HL-60 (cell line): ENCODE data around the gene SMAD6.
A peak's percentile ranks its signal among the peaks of the same experiment; 100 is the strongest.

Experiments
- DNase-seq, 2 experiments: peaks; one replicate each; pipeline ENCODE4 v3.0.0-alpha.2; 2010 to 2020; ENCODE audit warnings: low read depth in 1 of 2, low spot score in 1 of 2
- H3K27ac ChIP-seq: fragments of 250-450 bp; sonication (Bioruptor Pico); replicated peaks from 2 replicates; pipeline ENCODE4 v1.5.1; 2020; ENCODE audit warnings: mild to moderate bottlenecking, moderate library complexity
- H3K27me3 ChIP-seq: fragments of 250-450 bp; sonication (Bioruptor Pico); 2 replicates; pipeline ENCODE4 v1.5.1; 2021; ENCODE audit warnings: mild to moderate bottlenecking, moderate library complexity; ENCODE audit not compliant: insufficient read depth, poor library complexity, severe bottlenecking
- H3K4me3 ChIP-seq: replicated peaks from 2 replicates; pipeline ENCODE4 v1.5.1; 2011; ENCODE audit warnings: mild to moderate bottlenecking, control low read depth, low read length; ENCODE audit not compliant: insufficient read depth
- CTCF ChIP-seq: IDR thresholded peaks from one replicate; pipeline ENCODE4 v1.5.1; 2011; ENCODE audit warnings: low read length, control low read depth, inconsistent platforms; ENCODE audit not compliant: insufficient read depth
- GABPA ChIP-seq: IDR thresholded peaks from 2 replicates; pipeline ENCODE4 v1.6.1; 2012; ENCODE audit warnings: low read depth
- POLR2AphosphoS5 ChIP-seq: IDR thresholded peaks from 2 replicates; pipeline ENCODE4 v1.6.1; 2012; ENCODE audit warnings: low read depth
- REST ChIP-seq: IDR thresholded peaks from 2 replicates; pipeline ENCODE4 v1.6.1; 2012; ENCODE audit warnings: low read depth; ENCODE audit not compliant: insufficient replicate concordance
- SPI1 ChIP-seq: IDR thresholded peaks from 2 replicates; pipeline ENCODE4 v1.6.1; 2012; ENCODE audit warnings: low read depth, mild to moderate bottlenecking, borderline replicate concordance

Gene SMAD6

GRCh38 chr15:66714543-66714981 lies 12.5 kb downstream of the SMAD6 start:
- H3K27ac ChIP-seq: no peak overlapping the region
- TF ChIP-seq POLR2AphosphoS5 (no peak), GABPA (no peak), CTCF (no peak), REST (no peak), SPI1 (no peak)
- H3K4me3 ChIP-seq: no peak overlapping the region
- DNase-seq: no peak
- H3K27me3 ChIP-seq: no peaks in the 10 kb centered on the region

- H3K4me3 ChIP-seq: no peak overlapping the region
- no peaks in the 10 kb centered on the region for H3K27me3 ChIP-seq
- no peak overlapping the region for H3K27ac ChIP-seq
- TF ChIP-seq REST: no peak
- no peak for TF ChIP-seq GABPA
- TF ChIP-seq CTCF: no peak
- no peak for TF ChIP-seq POLR2AphosphoS5
- TF ChIP-seq SPI1: no peak
- no peak for DNase-seq
Observed at GRCh38 chr15:66715181-66715624, 13.2 kb downstream of the SMAD6 start.

- Histone ChIP-seq H3K27me3 (no peaks in the 10 kb centered on the region), H3K27ac (no peak overlapping the region), H3K4me3 (no peak overlapping the region)
- no peak; the same call in 1 of the 2 replicates for TF ChIP-seq SPI1
- TF ChIP-seq POLR2AphosphoS5: no peak
- no peak for TF ChIP-seq REST
- TF ChIP-seq CTCF: no peak
- no peak for TF ChIP-seq GABPA
- peak in 1 of 2 experiments; percentile 8 for DNase-seq
Observed at GRCh38 chr15:66715720-66716655, 14.0 kb downstream of the SMAD6 start.
